Astrocyte of the cerebellum (primary cell): ENCODE data around the gene HIGD1B.

Experiments
- DNase-seq: peaks from one replicate; pipeline ENCODE4 v3.0.0-alpha.2; 2011; ENCODE audit warnings: low read depth
- H3K4me3 ChIP-seq: 2 replicates; pipeline ENCODE4 v1.5.1; 2011; ENCODE audit warnings: mild to moderate bottlenecking, low read depth, low read length, moderate library complexity
- CTCF ChIP-seq: IDR thresholded peaks from 2 replicates; pipeline ENCODE4 v1.5.1; 2012; ENCODE audit warnings: low read length, low read depth, moderate library complexity, mild to moderate bottlenecking; ENCODE audit errors: missing control alignments
- in situ Hi-C: cut with HindIII; loops from 2 replicates; pipeline ENCODE4 v1.10.0; 2017; ENCODE audit warnings: low sequenced_read_pairs

Gene HIGD1B

GRCh38 chr17:44872131-44872768, 24.6 kb downstream of the HIGD1B start:
- H3K4me3 ChIP-seq = no peak overlapping the region
- in situ Hi-C loops = no loop called here
- TF ChIP-seq CTCF = no peak
- no peak for DNase-seq

GRCh38 chr17:44875761-44876160, 28.1 kb downstream of the HIGD1B start:
- TF ChIP-seq CTCF = no peak
- no peak for DNase-seq
- no peak overlapping the region for H3K4me3 ChIP-seq
- in situ Hi-C loops = loop anchor here (5.0 kb wide), 1 partner anchor 33 kb away; no protein-coding TSS in a partner anchor

GRCh38 chr17:44877121-44877520, 29.4 kb downstream of the HIGD1B start:
- in situ Hi-C loops = loop anchor here (5.0 kb wide), 1 partner anchor 35 kb away; no protein-coding TSS in a partner anchor
- no peak for TF ChIP-seq CTCF
- no peak overlapping the region for H3K4me3 ChIP-seq
- no peak for DNase-seq

- no peak overlapping the region for H3K4me3 ChIP-seq
- DNase-seq = no peak
- TF ChIP-seq CTCF = peak; percentile 67
- in situ Hi-C loops = loop anchor here (5.0 kb wide), 1 partner anchor 36 kb away; no protein-coding TSS in a partner anchor
Observed at GRCh38 chr17:44878627-44879221, 31.0 kb downstream of the HIGD1B start.

GRCh38 chr17:44879376-44879775, 31.7 kb downstream of the HIGD1B start:
- in situ Hi-C loops = loop anchor here (5.0 kb wide), 1 partner anchor 37 kb away; no protein-coding TSS in a partner anchor
- no peak for DNase-seq
- no peak for TF ChIP-seq CTCF
- H3K4me3 ChIP-seq = no peak overlapping the region

GRCh38 chr17:44880062-44880461, 32.4 kb downstream of the HIGD1B start:
- in situ Hi-C loops = no loop called here
- no peak for DNase-seq
- TF ChIP-seq CTCF = no peak
- no peak overlapping the region for H3K4me3 ChIP-seq
